ENCODE results near the gene ARHGEF6. TPM values are rescaled to one million over a fixed set of nuclear protein-coding genes. Genes with fewer than 3 reads are reported as not detected.

Gene ARHGEF6
- total and polyA plus RNA-seq, 8 donors, result 1.7 to 22.9 (median 8.1) TPM

DNA sequence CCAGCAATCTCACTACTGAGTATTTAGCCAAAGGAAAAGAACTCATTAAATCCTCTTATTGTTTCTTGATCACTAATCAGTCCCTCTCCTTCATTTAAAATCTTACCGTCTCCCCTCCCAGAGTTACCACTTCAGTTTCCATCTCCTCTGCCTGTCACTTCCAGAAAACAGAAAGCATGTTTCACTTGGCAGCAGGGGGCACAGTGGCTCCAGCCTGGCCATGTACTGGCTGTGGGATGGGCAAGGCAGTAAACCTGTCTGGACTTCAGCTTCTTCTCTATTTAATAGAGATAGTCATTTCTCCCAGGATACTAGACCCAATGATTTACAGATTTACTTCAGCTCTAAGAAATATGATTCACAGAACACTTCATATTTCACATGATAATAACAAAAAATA is 69.6 kb downstream of the ARHGEF6 start:
- Histone ChIP-seq H3K4me3 (no peak overlapping the region), H3K4me1 (peaks cover 0 to 5% (median 0%) of the 10 kb centered on the region in 4 donors), H3K36me3 (peaks cover 0 to 7% (median 3%) of the 10 kb centered on the region in 4 donors), H3K27me3 (no peaks in the 10 kb centered on the region), H3K9me3 (no peaks in the 10 kb centered on the region), H3K27ac (no peak overlapping the region)
- TF ChIP-seq POLR2AphosphoS5 (IDR thresholded peaks at IDR 0.05), result peak in 1 of 3 donors; percentile 16
- TF ChIP-seq, protein P1, sequence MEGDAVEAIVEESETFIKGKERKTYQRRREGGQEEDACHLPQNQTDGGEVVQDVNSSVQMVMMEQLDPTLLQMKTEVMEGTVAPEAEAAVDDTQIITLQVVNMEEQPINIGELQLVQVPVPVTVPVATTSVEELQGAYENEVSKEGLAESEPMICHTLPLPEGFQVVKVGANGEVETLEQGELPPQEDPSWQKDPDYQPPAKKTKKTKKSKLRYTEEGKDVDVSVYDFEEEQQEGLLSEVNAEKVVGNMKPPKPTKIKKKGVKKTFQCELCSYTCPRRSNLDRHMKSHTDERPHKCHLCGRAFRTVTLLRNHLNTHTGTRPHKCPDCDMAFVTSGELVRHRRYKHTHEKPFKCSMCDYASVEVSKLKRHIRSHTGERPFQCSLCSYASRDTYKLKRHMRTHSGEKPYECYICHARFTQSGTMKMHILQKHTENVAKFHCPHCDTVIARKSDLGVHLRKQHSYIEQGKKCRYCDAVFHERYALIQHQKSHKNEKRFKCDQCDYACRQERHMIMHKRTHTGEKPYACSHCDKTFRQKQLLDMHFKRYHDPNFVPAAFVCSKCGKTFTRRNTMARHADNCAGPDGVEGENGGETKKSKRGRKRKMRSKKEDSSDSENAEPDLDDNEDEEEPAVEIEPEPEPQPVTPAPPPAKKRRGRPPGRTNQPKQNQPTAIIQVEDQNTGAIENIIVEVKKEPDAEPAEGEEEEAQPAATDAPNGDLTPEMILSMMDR (IDR thresholded peaks at IDR 0.05), result peak in 4 of 7 experiments; percentile 6 to 27 (median 16)
- TF ChIP-seq EP300 (IDR thresholded peaks at IDR 0.05), result no peak
- TF ChIP-seq POLR2A (IDR thresholded peaks at IDR 0.05), result no peak
- peak; percentile 35 to 55 for DNase-seq
- WGBS, 5 donors, result 31 to 48% (median 41%) methylated on average over 1 of the region's 1 CpG
- intact Hi-C loops (cut with DNase I; ENCODE audit: low total_unique reads), result no loop called here

DNA sequence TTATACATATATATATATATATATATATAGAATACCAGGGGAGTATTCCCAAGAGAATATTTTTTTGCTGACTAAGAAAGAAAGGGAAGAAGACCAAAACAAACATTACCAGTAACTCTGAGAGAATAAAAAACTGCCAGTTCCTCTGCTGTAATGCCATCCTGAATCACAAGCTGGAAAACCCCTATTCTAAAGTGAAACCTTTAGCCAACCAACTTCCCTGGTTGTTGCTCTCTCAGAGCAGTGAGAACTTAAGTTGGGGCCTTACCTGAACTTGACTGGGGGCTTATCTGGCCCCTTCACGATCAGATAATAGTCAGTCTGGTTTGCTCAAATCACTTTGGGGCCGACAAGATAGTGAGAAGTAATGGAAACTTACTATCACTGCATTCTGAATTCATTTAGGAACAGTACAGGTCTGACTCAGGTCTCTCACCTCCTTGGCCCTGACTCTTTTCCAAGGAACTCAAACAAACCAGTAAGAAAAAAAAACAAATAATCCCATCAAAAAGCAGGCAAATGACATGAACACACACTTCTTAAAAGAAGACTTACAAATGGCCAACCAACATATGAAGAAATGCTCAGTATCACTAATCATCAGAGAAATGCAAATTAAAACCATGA is 70.3 kb downstream of the ARHGEF6 start:
- intact Hi-C loops (cut with DNase I; ENCODE audit: low total_unique reads), result no loop called here
- Histone ChIP-seq H3K4me1 (peaks cover 0 to 2% (median 0%) of the 10 kb centered on the region in 4 donors), H3K9me3 (no peaks in the 10 kb centered on the region), H3K4me3 (no peak overlapping the region), H3K27me3 (no peaks in the 10 kb centered on the region), H3K36me3 (peaks cover 0 to 11% (median 4%) of the 10 kb centered on the region in 4 donors), H3K27ac (no peak overlapping the region)
- peak in 1 of 2 donors; percentile 9 for DNase-seq
- 17 to 41% (median 18%) methylated on average over 2 of the region's 2 CpGs for WGBS, 5 donors
- TF ChIP-seq POLR2AphosphoS5 (IDR thresholded peaks at IDR 0.05) (no peak), POLR2A (IDR thresholded peaks at IDR 0.05) (no peak), EP300 (IDR thresholded peaks at IDR 0.05) (no peak)
- TF ChIP-seq, protein P1 (IDR thresholded peaks at IDR 0.05), result no peak

DNA sequence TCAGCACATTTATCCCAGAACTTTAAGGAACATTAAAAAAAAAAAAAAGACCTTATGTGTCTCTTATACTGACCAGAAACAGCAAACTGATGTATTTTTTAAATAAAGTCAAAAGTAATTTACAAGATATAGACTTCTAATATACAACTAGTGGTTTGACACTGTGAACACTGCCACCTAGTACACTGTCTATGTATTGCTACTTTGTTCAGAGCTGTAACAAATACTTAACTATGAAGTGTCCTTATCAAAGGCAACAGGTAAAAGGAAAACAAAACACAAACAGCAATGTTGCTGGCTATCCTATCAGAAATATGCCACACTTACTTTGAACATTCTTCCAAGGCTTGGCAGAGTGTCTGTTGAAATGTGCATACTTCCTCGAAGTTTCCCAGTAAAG is 72.4 kb downstream of the ARHGEF6 start:
- intact Hi-C loops (cut with DNase I; ENCODE audit: low total_unique reads), result no loop called here
- DNase-seq, result no peak

DNA sequence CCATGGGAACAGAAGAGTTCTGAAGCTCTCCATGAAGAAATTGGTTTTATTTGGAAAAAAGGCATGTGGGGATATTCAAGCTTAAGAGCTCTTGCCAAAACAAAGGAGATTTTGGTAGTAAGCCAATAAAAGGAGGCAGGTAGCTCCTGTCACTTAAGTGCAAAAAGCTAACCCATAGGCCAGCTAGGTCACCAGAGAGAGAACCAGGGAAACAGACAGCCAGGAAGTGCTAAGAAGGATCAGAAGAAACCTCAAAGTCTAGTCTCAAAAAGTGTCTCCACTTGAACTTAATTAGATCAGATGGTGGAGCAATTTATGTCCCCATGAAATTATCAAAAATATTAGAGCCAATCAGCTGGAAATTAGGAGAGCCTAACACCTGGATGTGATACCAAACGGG is 83.6 kb downstream of the ARHGEF6 start:
- intact Hi-C loops (cut with DNase I; ENCODE audit: low total_unique reads), result no loop called here
- Histone ChIP-seq H3K4me3 (no peak overlapping the region), H3K4me1 (peaks cover 0 to 8% (median 0%) of the 10 kb centered on the region in 4 donors), H3K27me3 (peaks cover 0 to 2% (median 0%) of the 10 kb centered on the region in 3 donors), H3K27ac (no peak overlapping the region), H3K9me3 (peaks cover 0 to 5% (median 0%) of the 10 kb centered on the region in 4 donors), H3K36me3 (no peaks in the 10 kb centered on the region)
- 32 to 79% (median 58%) methylated on average over 1 of the region's 1 CpG for WGBS, 5 donors
- no peak for DNase-seq
- TF ChIP-seq POLR2AphosphoS5 (IDR thresholded peaks at IDR 0.05) (no peak), EP300 (IDR thresholded peaks at IDR 0.05) (no peak), POLR2A (IDR thresholded peaks at IDR 0.05) (no peak)
- TF ChIP-seq, protein P1 (IDR thresholded peaks at IDR 0.05), result no peak

More for the DNA sequence above, 72.4 kb downstream of the ARHGEF6 start:
- no peaks in the 10 kb centered on the region for H3K27me3 ChIP-seq
- H3K4me3 ChIP-seq, result no peak overlapping the region
- 31 to 71% (median 48%) methylated on average over 1 of the region's 1 CpG for WGBS, 5 donors
- no peaks in the 10 kb centered on the region for H3K9me3 ChIP-seq
- no peak overlapping the region for H3K27ac ChIP-seq
- no peaks in the 10 kb centered on the region for H3K4me1 ChIP-seq
- H3K36me3 ChIP-seq, result peaks cover 0 to 20% (median 4%) of the 10 kb centered on the region in 4 donors
- no peak for TF ChIP-seq POLR2AphosphoS5 (IDR thresholded peaks at IDR 0.05)
- TF ChIP-seq, protein P1 (IDR thresholded peaks at IDR 0.05), result peak in 2 of 7 experiments; percentile 12 to 19

Measured in stomach (tissue), 9 donors.